Measurements from ENCODE around the gene GAB1.

GAB1 gene

DNA sequence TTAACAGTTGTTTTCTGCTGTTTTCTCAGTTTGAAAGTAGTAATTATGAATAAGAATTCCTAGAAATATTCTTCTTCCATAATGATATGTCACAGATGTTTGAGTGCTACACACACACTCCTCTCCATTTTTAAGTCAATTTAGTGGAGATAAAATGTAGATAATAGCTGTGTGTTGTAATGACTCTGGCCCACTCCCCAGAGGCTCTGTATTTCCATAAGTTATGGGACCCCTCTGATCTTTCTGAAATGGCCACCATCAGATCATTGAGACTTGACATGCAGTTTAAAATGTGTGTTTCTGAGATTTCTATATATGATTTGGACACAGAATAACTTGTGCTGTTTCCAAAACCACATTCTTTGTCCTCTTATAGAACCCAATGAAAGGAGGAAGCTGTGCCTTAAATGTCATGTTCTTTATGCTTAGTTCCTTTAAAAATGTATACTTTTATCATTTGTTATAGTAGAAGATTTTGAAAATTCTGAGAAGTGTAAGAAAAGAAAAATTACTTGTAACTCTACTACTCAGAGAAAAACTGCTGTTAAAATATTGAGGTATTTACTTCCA, 46.4 kb downstream of the GAB1 start:
- no peak for DNase-seq (ENCODE audit: low read depth in 2 of 2)

DNA sequence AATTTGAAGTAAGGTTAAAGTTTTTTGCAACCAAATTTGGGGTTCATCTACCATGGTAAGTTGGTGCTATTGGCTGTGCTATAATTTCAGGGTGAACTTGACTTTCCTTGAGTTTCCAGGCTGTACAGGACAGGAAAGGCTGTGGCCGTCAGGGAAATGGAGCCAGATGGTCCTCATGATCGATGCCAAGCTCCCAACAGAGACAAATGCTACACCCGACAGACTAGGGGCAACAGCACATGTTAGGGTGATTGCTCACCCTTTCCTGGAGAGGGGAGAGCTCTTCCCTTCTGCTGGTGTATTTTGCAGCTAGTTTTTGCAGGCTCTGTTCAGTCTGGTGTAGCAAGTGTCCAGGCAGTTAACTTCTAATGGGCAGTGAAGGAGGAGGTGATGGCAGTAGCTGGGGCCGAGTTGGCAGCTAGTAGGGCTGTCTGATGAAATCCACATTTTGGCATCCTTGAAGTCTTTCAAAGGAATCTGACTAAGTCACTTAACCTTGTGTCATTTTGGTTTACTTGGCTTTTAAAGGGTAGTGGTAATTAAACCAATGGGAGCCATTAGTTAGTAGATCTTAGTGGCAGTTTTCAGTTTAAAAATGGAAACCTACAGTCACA, 47.8 kb downstream of the GAB1 start:
- no peak for DNase-seq (ENCODE audit: low read depth in 2 of 2)

DNA sequence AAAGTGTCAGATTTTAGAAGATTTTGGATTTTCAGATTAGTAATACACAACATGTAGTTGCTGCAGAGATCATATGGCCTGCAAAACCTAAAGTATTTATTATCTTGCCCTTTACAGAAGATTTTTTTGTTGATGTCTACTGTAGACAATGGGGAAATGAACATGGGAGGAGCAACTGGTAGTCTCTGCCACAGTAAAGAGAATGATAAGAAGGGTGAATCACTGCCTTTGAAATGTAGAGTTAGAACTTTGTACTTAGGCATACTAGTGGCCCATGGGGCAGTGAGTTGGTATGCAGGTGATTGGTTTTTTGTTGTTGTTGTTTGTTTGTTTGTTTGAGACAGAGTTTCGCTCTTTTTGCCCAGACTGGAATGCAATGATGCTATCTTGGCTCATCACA, 50.1 kb downstream of the GAB1 start:
- DNase-seq (ENCODE audit: low read depth in 2 of 2) = no peak

DNA sequence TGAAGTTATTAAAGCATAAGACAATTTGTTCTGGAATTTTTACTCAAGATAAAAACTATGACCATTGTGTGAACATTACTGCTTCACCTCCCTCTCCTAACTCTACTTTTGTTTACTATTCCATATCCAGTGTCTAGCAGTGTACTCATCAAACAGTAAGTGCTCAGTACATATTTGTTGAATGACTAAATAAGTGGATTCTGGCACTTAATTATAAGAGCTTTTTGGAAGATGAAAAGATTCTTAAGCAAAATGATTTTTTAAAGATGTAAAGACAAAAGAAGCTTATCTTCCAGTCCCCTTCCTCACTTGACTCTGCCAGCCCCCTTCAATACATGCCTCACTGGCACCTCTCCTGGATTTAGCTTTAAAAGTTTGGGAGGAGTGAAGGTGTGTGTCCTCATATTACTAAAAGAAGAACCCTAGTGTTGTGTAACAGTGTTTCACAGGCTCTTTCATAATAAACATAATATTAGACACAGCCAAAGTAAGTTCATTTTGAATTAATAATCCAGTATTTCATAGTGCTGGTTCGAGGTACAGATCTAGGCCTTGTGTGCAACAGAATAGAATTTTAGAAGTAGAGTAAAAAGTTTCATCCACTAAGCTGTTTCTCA, 53.0 kb downstream of the GAB1 start:
- DNase-seq (ENCODE audit: low read depth in 2 of 2) = no peak

DNA sequence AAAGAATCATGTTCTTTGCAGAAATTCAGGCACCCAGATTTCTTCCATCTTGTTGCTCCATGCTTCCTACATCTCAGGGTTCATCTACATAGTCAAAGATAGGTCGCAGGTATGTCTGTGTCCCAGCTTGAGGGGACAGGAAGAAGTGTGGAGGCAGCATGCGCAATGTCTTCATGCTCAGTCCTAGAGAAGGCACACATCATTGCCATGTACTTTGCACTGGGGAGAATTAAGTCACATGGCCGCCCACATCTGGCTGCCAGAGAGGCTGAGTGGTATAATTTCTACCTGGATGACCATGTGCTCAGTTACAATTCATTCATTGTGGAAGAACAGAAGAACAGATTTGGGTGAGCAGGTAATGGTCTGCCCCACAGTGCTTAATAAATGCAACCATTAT, 54.1 kb downstream of the GAB1 start:
- no peak for DNase-seq (ENCODE audit: low read depth in 2 of 2)

DNA sequence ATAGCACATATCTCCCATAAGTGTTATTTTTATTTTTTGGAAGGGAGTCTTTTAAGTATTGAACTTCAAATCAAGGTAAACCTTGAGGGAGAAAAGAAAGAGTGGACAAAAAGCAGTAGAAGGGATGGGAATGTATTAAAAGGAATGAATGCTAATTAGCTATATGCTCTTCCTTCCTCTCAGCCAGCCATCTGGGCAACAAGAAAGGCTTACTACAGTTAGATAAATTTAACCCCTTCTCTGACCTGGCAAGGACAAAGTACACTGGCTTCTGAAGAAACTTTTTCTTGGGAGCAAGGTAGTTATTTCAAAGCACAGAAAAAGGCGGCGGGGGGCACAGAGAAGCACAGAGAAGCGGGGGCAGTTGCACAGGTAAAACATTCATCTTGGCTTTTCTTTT, 54.6 kb downstream of the GAB1 start:
- no peak for DNase-seq (ENCODE audit: low read depth in 2 of 2)

DNA sequence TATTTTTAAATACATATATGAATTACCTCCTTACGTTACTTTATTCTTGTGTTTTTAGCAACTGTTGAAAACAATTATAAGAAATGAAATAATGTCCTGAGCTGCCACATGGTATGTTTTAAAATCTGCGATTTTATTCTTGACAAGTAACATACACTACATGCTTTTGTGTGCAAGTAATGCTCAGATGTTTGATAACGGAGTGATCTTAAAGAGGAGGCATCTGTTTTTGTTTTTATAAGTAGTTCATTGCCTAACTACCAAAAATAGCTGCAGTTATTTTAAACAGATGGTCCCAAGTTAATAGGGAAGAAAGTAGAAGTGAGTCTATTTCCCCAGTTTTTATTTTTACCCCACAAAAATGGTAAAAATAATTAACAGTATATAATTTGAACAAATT, 55.2 kb downstream of the GAB1 start:
- DNase-seq (ENCODE audit: low read depth in 2 of 2) = peak; percentile 74 to 76

DNA sequence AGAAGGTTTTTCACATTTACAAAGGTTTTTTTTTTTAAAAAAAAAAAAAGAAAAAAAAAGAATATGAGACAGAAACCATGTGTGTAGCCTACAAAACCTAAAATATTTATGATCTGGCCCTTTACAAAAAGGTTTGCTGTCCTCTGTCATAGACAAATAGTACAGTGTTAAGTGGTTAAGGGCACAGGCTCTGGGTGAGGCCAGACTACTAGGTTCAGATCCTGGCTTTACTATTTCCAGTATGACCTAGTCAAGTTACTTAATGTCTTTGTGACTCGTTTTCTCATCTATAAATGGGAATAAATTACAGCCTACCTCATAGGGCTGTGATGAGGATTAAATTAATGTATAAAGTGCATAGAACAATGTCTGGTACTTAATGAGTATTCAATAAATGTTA, 56.5 kb downstream of the GAB1 start:
- DNase-seq (ENCODE audit: low read depth in 2 of 2) = no peak

DNA sequence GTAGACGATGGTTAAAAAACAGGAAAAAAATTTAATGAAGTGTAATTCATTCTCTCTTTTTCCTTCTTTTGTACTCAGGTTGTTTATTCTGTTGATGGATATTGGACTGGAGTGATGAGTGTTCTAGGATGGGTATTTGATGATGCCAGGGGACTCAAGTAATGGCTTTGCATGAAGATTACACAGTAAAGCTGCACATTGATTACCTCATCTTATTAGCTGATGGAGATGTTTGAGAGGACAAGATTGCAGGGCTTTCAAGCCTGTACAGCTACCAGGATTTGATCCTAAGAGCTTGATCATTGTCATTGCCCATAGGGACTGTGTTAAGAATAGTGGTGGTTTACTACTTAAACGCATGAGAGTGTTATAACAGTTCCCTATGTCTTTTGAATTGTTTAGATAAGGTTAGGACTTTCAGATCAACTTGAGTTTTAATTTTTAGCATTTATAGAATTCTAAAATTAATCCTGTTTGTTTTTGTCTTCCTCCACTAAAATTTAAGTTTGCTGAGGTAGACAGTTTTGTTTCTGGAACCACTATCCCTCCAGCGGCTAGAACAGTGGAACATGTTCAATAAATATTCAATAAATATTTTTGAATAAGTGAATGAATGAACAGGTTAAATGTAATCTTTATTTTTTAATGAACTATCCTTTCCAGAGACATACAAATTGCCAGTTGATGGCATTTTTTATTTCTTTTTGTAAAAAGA, 58.2 kb downstream of the GAB1 start:
- no peak for DNase-seq (ENCODE audit: low read depth in 2 of 2)

DNA sequence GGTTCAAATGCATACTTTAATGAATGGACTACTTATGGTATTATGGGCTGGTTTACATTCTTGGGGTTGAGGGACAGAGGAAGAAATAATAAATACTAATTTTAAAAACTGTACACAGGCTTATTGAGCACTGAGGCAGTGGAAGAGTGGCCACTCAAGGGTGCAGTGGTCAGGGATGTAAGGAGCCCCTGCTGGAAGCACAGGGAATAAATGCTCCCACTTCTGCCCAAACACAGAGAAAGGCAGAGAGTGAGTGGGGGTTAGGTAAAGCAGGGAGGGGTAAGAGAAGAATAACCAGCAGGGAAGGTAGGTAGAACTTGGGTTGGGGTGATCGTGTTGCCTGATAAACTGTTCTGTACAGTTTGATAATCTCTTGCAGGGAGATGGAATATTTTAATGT, 60.0 kb downstream of the GAB1 start:
- DNase-seq (ENCODE audit: low read depth in 2 of 2) = no peak

DNA sequence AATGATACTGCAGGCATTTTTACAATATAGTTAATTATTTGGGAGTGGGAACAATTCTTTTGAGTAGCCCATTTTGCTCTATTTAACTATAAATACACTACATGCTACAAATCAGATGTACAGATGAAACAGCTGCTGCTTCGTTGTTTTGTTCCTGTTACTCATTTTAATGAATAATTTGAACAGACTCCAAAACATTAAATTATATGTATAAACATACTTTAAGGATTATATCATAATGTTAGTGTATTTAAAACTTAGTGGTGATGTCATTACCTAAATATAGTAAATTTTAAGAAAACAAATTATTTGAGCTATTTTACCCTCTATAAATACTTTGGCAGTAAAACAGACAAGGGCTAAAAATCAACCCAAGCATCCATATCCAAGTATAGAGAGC, 60.7 kb downstream of the GAB1 start:
- peak; percentile 23 to 40 for DNase-seq (ENCODE audit: low read depth in 2 of 2)

DNA sequence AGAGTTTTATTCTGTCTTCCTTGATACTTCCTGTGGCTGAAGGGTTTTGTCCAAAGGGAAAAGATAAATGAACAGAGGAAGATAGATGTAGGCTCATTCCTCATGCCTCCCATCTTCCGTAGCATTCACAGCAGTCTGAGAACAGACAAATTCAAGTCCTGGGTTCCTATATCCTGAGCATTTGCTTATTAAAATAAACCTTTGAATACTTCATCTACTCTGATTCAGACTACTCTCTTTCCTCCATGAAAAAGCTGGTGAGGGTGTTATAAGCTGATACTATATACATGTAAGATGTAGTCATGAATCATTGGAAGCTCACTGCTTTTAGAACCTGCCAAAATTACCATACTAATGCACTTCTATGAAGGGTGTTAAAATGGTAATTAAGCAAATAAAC, 61.2 kb downstream of the GAB1 start:
- no peak for DNase-seq (ENCODE audit: low read depth in 2 of 2)

DNA sequence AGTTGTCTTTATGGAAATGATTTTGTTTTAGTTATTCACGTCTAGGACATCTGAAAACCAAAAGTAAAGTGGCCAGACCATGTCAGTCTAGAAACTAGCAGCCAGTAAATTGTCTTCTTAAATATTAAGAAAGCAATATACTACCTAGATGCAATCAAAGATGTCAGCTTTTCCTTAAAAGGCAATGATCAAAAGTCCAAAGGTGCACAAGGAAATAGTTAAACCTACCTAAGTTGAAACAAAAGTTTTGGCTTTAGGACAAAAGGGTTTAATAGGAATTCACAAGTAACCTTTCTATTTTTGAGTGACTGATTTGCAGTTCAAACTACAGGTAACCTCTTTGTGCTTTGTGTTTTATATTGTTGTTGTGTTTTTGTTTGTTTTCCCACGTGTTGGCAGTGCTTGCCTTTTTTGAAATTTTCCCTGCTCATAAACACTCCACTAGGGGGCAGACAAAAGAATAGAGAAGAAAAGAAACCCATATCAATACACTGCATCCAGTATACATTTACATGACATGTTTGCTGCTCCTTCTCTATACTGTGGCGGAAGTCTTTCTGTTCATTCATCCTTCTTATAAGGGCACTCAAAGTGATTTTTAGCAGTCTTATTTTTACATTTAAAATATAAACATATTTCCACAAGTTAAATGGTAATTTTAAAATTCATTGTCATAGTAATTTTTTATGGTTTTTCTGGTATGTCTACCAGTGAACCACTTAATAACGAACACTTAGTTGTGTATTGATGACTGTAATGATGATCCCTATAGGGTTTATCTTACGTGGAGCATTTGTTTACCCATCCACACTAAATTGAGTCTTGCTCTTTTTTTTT, 62.7 kb downstream of the GAB1 start:
- no peak for DNase-seq (ENCODE audit: low read depth in 2 of 2)

DNA sequence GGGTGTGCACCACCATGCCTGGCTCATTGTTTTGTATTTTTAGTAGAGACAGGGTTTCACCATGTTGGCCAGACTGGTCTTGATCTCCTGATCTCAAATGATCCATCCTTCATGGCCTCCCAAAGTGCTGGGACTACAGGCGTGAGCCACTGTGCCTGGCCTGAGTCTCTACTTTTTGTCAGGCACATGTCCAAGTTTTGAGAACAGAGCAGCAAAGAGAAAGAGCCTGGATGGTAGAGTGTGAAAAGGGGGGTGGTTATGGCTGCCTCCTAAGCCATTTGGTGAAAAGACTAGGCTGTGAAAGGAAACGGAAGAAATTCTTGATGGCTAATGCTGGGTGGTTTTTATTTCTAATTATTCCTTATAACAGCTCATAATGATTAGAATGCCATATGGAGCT, 63.4 kb downstream of the GAB1 start:
- DNase-seq (ENCODE audit: low read depth in 2 of 2) = no peak

DNA sequence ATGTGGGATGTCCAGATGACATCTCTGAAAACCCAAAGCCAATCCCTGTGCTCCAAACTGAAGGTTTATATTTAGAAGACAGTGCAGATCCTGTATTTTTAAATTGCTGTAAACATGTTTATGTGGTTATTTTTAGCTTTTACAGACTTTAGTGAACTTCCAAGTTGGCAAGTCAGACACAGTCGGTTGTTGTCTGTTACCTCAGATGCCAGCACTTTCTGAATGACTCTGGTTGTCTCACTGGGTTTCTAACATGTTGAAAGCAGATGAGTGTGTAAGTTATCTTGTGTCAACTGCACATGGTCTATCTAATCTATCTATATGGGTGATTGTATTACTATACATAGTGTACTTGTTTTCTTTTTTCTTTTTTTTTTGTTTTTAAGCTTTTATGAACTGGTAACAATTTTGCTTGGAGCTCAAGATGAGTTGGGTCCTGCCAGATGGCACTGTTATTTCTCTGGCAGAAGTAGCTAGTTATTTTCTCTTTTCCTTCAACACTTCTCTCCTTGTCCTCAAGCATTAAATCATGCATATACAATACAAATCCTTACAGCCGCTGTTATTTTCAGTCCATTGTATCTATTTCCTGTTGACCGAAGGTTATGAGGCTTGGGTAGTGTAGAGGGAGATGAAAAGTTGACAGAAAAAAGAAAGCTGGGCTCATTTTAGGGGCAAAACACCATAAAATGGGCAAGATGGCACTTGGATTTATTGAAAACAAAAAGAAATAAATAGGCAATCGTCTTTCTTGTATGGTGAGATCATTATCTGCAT, 66.3 kb downstream of the GAB1 start:
- no peak for DNase-seq (ENCODE audit: low read depth in 2 of 2)

DNA sequence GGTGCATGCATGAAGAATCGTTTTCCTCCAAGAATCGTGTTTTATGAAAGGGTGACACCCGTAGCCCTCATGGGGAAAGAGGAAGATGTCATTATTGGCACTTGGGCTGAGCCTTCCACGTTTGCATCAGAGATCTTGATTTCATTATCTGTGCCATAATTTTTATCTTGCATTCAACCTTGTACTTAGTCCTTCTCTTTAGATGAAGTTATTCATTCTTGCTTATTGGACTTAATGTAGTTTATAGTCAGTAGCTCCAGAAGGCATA, 66.8 kb downstream of the GAB1 start:
- DNase-seq (ENCODE audit: low read depth in 2 of 2) = no peak

DNA sequence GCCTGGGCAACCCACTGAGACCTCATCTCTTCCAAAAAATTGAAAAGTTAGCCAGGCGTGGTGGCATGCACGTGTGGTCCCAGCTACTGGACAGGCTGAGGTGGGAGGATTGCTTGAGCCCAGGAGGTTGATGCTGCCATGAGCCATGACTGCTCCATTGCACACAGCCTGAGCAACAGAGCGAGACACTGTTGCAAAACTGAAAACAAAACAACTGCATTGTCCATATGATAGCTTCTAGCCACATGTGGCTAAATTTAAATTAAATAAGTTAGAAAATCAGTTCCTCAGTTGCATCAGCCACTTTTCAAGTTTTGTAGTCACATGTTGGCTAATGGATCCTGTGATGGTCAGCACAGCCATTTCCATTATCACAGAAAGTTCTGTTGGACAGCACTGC, 67.9 kb downstream of the GAB1 start:
- no peak for DNase-seq (ENCODE audit: low read depth in 2 of 2)

DNA sequence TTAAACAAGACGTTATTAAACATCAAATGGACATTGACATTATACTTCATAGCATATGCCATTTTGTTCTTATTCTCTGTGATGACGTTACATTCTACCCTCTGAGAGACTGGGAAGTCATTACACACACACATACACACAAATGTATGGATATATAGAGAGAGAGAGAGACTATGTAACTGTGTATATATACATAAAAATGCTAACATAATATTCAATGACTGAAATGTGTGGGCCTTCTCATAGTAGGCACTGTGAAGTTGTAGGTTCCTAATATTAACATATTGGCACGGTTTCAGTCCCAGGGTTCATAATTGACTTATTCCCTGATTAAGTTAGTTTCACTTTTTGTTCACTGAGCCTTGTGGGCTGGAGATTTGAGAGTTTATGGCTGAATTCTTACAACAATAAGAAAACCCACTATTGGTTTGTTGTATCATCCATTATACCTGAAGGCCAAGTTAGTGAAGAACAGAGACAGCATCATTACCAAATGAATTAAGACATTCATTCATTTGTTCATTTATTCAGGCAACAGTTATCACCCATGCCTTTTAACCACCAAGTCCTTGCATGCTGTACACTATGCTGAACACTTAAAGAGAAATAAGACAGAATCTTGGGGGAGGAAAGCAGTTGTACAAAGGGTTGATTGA, 68.5 kb downstream of the GAB1 start:
- DNase-seq (ENCODE audit: low read depth in 2 of 2) = no peak

DNA sequence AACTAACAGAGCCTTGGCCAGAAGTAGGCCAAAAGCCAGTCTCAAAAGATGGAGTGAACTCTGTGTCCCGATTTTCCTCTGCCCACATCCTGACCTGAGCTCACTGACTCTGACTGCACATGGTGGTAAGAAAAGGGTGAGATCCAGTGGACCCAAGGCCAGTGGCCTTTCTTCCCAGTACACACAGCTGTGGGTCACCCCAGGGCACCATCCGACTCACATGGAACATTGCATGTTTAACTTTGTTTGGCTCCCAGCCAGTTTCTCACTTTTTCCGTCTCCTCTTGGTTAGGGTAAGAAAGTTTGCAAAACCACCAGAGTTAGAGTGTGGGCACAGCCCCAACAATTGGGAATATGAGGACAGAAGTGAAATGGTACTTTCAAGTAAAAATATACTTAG, 69.8 kb downstream of the GAB1 start:
- no peak for DNase-seq (ENCODE audit: low read depth in 2 of 2)

DNA sequence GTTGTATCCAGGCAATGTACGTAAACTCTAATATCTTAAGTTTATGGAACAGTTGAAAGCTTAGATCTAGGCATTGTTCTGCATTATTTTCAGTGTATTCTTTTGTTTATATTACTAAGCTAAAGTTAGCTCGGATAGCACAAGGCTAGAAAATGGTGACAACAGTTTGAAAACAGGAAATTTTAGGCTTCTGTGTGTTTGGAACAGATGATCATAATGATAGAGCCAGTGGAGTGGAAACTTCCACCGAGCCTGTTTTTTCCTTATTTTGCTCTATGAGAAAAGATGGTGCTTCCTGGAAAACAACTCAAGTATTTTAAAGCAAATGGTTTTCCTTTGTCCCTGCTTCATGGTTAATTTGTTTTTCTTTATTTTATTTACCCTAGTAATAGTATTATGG, 70.8 kb downstream of the GAB1 start:
- no peak for DNase-seq (ENCODE audit: low read depth in 2 of 2)

DNA sequence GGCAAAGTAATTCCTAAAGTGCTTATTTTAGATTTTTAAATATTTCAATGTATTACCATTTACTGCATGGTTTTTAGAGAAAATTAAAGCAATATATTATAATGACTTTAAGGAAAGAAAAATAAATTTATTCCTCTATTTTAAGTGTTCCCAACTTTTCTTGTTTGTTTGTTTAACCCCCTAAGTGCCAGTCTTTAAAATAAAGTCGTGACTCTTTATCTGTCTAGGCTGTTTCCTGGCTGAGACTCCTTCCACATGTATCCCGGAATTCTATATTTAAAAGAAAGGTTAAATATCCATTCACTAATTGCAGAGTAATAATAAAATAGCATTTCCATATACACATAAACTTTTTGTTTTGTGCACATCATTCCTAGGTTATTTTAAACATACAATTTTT, 71.2 kb downstream of the GAB1 start:
- no peak for DNase-seq (ENCODE audit: low read depth in 2 of 2)

Data from fibroblast of skin of left quadriceps (primary cell).